Esophagus squamous epithelium (tissue), 5 donors: ENCODE data around the gene MCM3AP. TPM values are rescaled to one million over a fixed set of nuclear protein-coding genes. Genes with fewer than 3 reads are reported as not detected.

Experiments used
- DNase-seq: peaks from one replicate; lab custom pipeline; 2025; lab: John Stamatoyannopoulos, UW
- H3K27ac ChIP-seq, 4 donors: fragments of 200-600 bp; sonication (generic); one replicate each; pipeline ENCODE4 v1.5.1; 2016 to 2019; ENCODE audit warnings: mild to moderate bottlenecking in 1 of 4
- H3K27me3 ChIP-seq, 4 donors: fragments of 200-600 bp; sonication (generic); 1 replicate in 3 of 4; 2 replicates in 1 of 4; pipeline versions ENCODE4 v1.5.1 to v1.6.0; 2017 to 2021; ENCODE audit warnings: antibody characterized with exemption in 1 of 4
- H3K36me3 ChIP-seq, 3 donors: fragments of 200-600 bp; sonication (generic); one replicate each; pipeline ENCODE4 v1.5.1; 2016 to 2019
- H3K4me1 ChIP-seq, 3 donors: fragments of 200-600 bp; sonication (generic); one replicate each; pipeline ENCODE4 v1.5.1; 2017 to 2019
- H3K4me3 ChIP-seq, 4 donors: fragments of 200-600 bp; sonication (generic); 1 replicate in 3 of 4; 2 replicates in 1 of 4; pipeline ENCODE4 v1.5.1; 2016 to 2019; ENCODE audit warnings: mild to moderate bottlenecking in 2 of 4, moderate library complexity in 1 of 4
- H3K9me3 ChIP-seq, 3 donors: fragments of 200-600 bp; sonication (generic); one replicate each; pipeline ENCODE4 v1.5.1; 2016 to 2019
- CTCF ChIP-seq, 6 experiments: fragments of 450-650 bp in 4 of 6; fragments of 200-600 bp in 2 of 6; sonication (generic) in 2 of 6; IDR thresholded peaks; one replicate each; pipeline ENCODE4 v1.5.1; 2016 to 2019; ENCODE audit warnings: antibody characterized with exemption in 6 of 6, mild to moderate bottlenecking in 4 of 6, moderate library complexity in 4 of 6
- POLR2A ChIP-seq, 4 donors: fragments of 450-650 bp; IDR thresholded peaks; one replicate each; pipeline ENCODE4 v1.6.1; 2017; ENCODE audit warnings: antibody characterized with exemption in 4 of 4, mild to moderate bottlenecking in 4 of 4, moderate library complexity in 3 of 4
- WGBS, 2 donors: methylation state at CpG; one replicate each; pipeline ENCODE4 v1.1.5; 2018; 5-methylcytosine and 5-hydroxymethylcytosine counted together
- intact Hi-C: fragments of 100-400 bp; cut with DNase I; formaldehyde crosslinking; loops from one replicate; pipeline ENCODE4 v1.15.0; 2022
- total RNA-seq, 4 donors: library from RNA; depleted of rRNA; stranded (reverse); fragments of >200 nt; gene quantifications; one replicate each; pipeline ENCODE4 v1.1.0, GENCODE V29; 2016
- donor health status: DM: yes; HTN: yes; CAD: no.

The MCM3AP gene
- total RNA-seq, 4 donors from 2014 or later: 31.3 to 72.7 (median 63.2) TPM

- H3K4me1 ChIP-seq: no peaks in the 10 kb centered on the region
- TF ChIP-seq CTCF (IDR thresholded peaks at IDR 0.05): no peak
- no peak for TF ChIP-seq POLR2A (IDR thresholded peaks at IDR 0.05)
- H3K27ac ChIP-seq: no peak overlapping the region
- H3K27me3 ChIP-seq: no peaks in the 10 kb centered on the region
- 70 to 88% methylated on average over 1 of the region's 1 CpG for WGBS, 2 donors
- H3K36me3 ChIP-seq: peaks cover 36 to 100% (median 39%) of the 10 kb centered on the region in 3 donors
- H3K4me3 ChIP-seq: no peak overlapping the region
- no peak for DNase-seq
- H3K9me3 ChIP-seq: no peaks in the 10 kb centered on the region
- intact Hi-C loops: no loop called here
Measured at GRCh38 chr21:46248422-46248782, 37.0 kb downstream of the MCM3AP start.

- H3K4me1 ChIP-seq: no peaks in the 10 kb centered on the region
- no peaks in the 10 kb centered on the region for H3K27me3 ChIP-seq
- no peak for TF ChIP-seq POLR2A (IDR thresholded peaks at IDR 0.05)
- TF ChIP-seq CTCF (IDR thresholded peaks at IDR 0.05): no peak
- intact Hi-C loops: no loop called here
- H3K27ac ChIP-seq: no peak overlapping the region
- 60 to 100% methylated on average over 1 to 2 of the region's 3 CpGs for WGBS, 2 donors
- no peak for DNase-seq
- H3K36me3 ChIP-seq: peaks cover 42 to 100% (median 44%) of the 10 kb centered on the region in 3 donors
- H3K9me3 ChIP-seq: no peaks in the 10 kb centered on the region
- H3K4me3 ChIP-seq: no peak overlapping the region
Measured at GRCh38 chr21:46247699-46248421, 37.6 kb downstream of the MCM3AP start.

GRCh38 chr21:46246345-46246744, 39.1 kb downstream of the MCM3AP start:
- Histone ChIP-seq H3K27me3 (no peaks in the 10 kb centered on the region), H3K36me3 (peaks cover 37 to 100% (median 50%) of the 10 kb centered on the region in 3 donors), H3K27ac (no peak overlapping the region), H3K4me1 (no peaks in the 10 kb centered on the region), H3K4me3 (no peak overlapping the region), H3K9me3 (no peaks in the 10 kb centered on the region)
- no peak for TF ChIP-seq POLR2A (IDR thresholded peaks at IDR 0.05)
- no peak for TF ChIP-seq CTCF (IDR thresholded peaks at IDR 0.05)
- WGBS, 2 donors: 58 to 82% methylated on average over 2 to 6 of the region's 6 CpGs
- intact Hi-C loops: no loop called here
- no peak for DNase-seq

- H3K27ac ChIP-seq: no peak overlapping the region
- WGBS, 2 donors: 73 to 100% methylated on average over 3 of the region's 3 CpGs
- TF ChIP-seq CTCF (IDR thresholded peaks at IDR 0.05) (no peak), POLR2A (IDR thresholded peaks at IDR 0.05) (no peak)
- peaks cover 35 to 100% (median 51%) of the 10 kb centered on the region in 3 donors for H3K36me3 ChIP-seq
- H3K4me1 ChIP-seq: no peaks in the 10 kb centered on the region
- DNase-seq: no peak
- no peaks in the 10 kb centered on the region for H3K27me3 ChIP-seq
- intact Hi-C loops: no loop called here
- no peaks in the 10 kb centered on the region for H3K9me3 ChIP-seq
- H3K4me3 ChIP-seq: no peak overlapping the region
Measured at GRCh38 chr21:46245213-46245915, 40.0 kb downstream of the MCM3AP start.

- Histone ChIP-seq H3K4me1 (no peaks in the 10 kb centered on the region), H3K27ac (no peak overlapping the region), H3K4me3 (no peak overlapping the region), H3K36me3 (peaks cover 32 to 100% (median 55%) of the 10 kb centered on the region in 3 donors), H3K27me3 (no peaks in the 10 kb centered on the region), H3K9me3 (no peaks in the 10 kb centered on the region)
- intact Hi-C loops: no loop called here
- no peak for DNase-seq
- TF ChIP-seq CTCF (IDR thresholded peaks at IDR 0.05): no peak
- no peak for TF ChIP-seq POLR2A (IDR thresholded peaks at IDR 0.05)
- WGBS, 2 donors: 100% methylated on average over 1 of the region's 8 CpGs; no CpG with 5 or more reads in 1 of the 2 donors
Measured at GRCh38 chr21:46244602-46245001, 40.8 kb downstream of the MCM3AP start.
